ENCODE data around the gene PLS1.

DNA sequence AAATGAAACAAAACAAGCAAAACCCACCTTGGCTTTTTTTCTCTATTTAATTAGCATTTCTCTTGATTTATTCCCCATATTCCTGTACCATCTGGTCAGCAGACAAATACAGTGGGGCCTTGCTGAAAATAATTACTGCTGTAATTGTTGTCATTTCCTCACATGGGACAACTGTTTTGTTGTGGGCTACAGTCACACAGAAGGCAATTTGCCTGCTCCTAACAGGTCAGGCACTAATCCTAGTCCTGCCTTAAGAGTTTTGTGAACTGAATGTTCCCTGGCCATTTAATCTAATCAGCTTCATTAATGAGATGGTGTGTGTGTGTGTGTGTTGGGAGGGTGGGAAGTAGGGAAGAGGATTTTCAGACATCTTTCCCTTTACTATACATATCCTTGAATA lies 139.3 kb downstream of the PLS1 start:
- TF ChIP-seq, protein P1, sequence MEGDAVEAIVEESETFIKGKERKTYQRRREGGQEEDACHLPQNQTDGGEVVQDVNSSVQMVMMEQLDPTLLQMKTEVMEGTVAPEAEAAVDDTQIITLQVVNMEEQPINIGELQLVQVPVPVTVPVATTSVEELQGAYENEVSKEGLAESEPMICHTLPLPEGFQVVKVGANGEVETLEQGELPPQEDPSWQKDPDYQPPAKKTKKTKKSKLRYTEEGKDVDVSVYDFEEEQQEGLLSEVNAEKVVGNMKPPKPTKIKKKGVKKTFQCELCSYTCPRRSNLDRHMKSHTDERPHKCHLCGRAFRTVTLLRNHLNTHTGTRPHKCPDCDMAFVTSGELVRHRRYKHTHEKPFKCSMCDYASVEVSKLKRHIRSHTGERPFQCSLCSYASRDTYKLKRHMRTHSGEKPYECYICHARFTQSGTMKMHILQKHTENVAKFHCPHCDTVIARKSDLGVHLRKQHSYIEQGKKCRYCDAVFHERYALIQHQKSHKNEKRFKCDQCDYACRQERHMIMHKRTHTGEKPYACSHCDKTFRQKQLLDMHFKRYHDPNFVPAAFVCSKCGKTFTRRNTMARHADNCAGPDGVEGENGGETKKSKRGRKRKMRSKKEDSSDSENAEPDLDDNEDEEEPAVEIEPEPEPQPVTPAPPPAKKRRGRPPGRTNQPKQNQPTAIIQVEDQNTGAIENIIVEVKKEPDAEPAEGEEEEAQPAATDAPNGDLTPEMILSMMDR (IDR thresholded peaks at IDR 0.05): no peak
- TF ChIP-seq POLR2AphosphoS5 (IDR thresholded peaks at IDR 0.05) (no peak), POLR2A (IDR thresholded peaks at IDR 0.05) (no peak)
